ENCODE results near the gene HAUS3.
"Not testable (repeated sequence)": the region's sequence is repeated elsewhere in the genome, so short reads cannot be mapped to it uniquely, and the experiment has no call there.

Gene HAUS3

DNA sequence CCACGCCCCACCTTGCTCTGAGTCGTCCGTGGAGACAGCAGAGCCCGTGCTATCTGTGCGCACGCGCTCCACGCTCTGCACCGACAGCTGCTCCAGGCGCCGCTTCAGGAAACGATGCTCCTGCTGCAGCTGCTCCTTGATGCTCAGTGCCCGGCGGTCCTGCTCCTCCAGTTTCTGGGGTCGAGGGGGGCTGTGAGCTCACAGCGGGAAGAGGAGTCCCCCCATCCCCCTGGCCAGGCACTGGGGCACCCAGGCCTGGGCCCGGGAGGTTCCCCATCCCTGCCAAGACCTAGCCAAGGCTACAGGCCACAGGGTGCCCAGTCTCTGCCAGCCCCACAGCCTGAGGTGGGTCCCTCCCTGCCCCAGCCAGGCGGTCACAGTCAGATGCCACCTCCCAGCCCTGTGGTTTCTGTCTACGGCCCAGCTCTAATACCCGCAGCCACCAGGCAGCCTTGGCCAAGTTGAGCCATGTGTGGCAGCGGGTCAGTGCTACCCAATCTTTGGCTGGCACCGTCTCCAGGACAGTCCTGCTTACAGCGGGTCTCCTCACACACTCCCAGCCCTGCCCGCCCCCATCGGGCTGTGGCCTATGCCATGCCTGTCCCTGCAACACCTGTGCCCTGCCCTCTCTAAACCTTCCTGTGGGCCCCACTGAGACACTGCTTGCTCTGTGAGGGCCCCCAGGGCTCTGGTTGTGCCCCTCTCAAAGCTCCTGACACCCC is 9.3 kb upstream of the HAUS3 start:
- DNase-seq, result no peak

DNA sequence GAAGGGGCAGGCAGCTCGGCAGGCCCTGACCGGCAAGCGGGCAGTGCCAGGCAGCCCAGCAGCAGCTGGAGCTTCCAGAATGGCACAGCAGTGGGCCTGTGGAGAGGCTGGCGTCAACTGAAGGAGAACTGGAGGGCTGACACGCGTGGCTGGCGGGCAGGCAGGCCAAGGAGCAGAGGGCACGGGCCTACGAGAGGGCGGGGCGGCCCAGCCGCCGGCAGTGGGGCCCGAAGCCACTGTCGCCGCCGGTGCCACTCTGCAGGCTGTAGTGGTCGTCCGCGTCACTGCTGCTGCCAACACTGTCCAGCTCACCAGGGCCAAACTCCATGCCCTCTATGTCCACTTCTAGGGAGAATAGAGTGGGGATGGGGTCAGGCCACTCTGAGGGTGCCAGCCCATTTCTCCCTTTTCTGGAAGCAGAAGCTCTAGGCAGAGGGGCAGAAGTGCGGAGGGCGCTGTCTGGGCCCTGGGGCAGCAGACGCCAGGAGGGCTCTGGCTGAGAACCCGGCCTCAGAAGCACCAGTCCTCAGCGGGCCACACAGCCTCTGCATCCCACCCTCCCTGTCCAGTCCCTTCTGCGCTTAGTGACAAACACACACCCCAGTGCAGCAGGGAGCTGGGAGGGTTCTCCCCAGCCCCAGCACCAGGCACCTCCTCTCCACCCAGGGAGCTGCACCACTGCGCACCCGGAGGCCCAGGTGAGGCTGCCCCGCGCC is 8.6 kb upstream of the HAUS3 start:
- DNase-seq, result no peak

DNA sequence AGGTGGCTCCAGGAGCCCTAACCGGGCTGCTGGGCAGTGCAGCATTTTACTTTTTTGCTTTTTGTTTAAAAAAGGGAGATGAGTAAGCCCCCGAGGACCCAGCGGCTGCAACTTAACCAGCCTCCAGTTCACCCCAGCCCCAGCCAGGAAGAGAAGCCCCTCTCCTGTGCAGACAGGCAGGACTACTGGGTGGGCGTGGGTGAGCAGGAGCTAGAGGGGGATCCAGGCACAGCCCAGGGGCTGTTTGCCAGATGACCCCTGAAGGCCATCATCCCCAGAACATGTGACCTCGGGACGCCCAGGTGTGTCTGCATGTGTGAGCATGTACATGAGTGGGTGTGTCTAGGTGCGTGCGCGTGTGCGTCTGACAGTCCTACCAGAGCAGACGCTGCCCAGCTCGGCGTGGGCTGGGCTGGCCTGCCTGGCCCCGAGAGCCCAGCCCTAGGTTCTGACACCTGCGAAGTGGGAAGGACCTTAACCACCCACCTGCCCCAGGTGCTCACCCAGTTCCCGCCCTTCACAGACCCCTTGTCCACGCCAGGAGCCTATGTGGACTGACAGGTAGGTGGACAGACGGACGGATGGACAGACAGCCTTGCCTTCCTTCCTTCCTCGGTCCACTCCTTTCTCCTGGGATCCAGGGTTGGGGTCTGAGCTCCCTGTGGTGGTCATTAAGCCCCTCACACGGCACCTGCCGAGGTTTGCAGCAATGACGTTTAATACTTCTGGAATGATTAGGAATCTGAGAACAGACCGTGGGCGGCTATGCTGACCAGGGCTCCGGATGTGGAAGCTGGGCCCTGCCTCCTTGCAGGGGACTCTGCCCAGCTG is 7.8 kb upstream of the HAUS3 start:
- DNase-seq, result no peak

DNA sequence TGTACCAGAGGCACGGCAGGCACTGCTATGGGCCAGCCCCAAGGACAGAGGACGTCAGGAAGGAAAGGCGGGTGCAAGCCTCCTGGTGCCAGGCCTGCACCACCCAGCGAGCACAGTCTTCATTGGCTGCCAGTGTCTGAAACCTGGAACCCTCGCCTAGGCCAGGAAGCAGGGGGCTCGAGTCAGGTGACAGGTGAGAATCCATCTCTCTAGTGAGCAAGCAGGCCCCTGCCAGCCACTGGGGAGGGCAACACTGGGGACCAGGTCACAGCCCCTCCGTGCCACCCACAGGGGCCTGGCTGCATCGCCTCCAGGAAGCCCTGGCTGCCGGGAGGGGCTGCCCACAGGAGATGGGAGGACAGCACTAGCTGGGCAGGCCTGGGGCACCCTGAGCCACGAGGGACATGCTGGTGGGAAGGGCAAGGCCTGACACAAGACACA is 6.9 kb upstream of the HAUS3 start:
- DNase-seq, result no peak

DNA sequence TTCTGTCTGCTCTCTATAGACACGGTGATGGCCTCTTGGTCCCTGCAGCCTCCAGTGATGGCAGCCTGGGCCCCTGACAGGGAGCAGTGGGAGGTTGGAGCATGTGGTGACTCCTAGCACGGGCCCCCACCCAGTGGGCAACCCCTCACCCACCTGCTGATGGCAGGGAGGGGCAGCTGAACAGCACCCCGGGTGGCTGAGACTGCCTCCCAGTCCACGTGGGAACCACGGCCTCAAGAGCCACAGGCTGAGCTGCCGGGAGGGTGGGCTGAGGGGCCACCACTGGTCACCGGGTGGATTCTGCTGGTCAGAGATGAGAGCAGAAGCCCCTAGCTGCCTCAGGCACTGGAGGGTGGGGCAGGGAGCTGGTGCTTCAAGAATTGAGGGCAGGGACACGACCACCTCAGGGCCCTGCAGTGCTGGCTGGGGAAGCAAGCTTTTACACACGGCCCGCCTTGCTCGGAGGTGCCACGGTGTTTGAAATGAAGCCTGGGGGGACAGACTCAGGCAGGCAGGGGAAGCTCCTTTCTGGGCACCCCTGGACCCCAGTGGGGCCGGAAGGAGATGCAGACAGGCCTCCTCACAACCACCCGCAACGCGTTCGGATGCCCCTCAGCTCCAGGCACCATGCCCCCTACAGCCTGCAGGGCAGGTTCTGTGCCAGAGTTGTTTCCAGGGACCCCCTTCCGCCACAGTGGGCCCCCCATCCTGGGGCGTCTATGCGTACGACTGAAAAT is 6.3 kb upstream of the HAUS3 start:
- no peak for DNase-seq

DNA sequence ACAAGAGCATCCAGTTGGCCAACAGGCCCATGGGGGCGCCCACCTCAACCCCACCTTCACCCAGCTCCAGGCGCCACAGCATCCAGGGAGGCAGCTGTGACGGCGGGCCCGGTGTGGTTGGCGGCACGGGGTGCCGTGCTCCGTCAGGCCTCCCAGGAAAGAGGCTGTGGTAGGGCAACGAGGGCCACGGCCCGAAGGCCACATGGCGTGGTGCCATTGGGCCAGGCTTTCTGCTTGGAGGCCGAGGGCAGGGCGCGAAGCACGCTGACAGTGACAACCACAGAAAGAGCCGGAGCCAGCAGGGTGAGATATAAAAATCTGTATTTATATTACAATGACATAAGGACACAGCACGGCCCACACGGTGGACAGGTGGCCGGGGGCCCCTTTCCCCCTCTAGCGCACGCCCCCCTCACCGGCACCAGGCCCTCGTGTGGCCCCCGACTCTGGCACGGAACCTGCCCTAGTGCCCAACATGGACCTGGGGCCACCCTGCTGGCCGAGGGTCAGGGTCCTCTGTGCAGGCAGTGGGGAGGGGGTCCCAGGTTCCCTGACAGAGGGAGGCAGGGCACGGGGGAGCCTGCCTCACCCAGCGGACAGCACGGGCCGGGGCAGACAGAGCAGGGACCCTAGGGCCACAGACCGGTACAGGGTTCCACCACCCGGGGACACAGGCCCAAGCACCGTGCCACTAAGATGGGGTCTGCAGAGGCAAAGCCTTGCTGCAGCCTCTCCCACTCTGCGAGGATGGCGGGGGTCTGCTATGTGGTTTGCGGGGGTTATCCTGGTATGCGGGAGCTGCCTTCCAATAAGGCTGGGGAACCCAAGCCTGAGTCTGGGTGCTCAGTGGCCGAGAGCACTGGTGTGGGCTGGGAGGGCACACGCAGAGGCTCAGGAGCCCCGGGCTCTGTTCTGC is 5.5 kb upstream of the HAUS3 start:
- DNase-seq, result no peak

DNA sequence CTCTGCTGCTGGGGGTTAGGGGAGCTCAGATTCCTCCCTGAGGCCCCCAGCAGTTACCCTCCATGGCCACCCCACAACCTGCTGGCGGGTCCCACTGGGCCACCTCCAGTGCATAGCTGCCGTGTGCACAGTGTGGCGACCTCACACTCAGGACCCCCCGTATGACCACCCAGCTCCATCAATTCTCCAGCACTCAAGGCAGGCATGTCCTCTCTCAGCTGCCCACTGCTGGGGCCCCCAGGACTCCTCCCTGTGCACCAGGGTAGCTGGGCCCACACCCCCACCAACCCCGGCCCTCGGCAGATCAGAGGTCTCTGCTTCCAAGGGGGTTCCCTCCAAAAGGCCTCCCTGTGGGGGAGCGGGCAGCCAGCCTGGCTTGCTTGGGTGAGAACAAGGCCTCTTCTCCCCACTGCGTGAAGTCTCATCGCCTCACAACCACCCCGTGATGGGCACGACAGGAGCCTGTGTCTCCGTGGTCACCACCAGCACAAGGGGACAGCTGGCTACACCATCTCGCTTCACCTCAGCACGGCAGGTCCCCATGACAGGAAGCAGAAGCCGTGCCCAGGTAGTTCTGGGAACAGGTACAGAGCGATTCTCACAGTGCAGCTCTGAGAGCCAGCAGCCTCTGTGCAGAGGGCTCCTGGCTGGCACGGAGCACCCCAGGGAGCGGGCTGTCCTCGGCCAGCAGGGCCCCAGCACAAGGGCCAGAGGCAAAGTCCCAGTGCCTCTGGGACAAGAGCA is 4.6 kb upstream of the HAUS3 start:
- no peak for DNase-seq

DNA sequence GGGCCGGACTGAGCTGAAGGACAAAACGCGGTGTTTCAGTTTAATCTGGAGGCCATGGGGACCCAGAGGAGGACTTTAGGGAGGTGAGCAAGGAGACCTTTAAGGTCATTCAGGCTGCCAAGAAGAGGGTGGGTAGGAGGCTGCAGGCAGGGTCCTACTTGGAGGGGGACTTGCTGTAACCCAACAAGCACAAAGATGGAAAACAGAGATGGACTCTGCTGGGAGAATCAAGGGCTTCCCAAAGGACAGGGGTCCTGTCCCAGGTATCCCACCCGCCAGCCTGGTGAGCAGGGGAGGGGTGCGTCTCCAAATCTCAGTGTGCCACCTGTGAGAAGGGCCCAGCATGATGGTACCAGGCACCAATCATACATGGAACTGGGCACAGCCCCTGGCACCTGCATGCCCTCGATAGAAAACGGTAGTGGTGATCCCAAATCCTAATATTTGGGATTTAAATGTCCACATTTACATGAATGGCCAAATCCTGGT is 3.9 kb upstream of the HAUS3 start:
- DNase-seq, result no peak

DNA sequence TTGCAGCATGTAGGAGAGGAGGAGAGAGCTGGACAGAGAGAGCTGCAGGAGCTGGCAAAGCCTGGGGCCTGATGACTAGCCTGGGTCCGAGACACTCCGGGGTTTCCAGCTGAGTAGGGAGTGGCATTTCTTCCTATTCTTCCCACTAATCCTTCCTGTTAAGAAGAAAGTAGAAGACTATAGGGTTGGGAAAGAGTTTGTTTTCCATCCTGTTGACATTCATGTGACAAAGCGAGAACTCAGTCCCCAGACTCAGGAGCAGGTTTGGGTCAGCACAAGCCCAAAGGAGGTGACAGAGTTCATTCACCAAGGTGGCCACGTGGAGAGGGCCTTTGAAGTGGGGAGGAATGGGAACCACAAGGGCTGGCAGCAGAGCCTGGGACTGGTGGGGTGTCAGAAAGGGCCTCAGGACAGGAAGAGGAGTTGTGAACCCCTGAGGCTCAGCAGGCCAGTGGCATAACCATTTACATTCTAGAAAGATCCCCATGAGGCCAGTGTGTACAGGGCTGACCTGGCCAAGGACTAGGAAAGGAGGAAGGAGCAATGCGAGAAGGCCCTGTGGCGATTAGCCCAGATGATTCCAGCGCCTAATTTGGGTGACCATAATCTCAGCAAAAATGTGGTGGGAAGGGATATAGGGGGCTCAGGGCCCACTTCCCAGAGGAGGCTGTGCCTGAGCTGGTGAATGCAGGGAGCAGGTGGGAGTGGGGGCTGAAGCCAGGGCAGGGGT is 3.3 kb upstream of the HAUS3 start:
- DNase-seq, result no peak

DNA sequence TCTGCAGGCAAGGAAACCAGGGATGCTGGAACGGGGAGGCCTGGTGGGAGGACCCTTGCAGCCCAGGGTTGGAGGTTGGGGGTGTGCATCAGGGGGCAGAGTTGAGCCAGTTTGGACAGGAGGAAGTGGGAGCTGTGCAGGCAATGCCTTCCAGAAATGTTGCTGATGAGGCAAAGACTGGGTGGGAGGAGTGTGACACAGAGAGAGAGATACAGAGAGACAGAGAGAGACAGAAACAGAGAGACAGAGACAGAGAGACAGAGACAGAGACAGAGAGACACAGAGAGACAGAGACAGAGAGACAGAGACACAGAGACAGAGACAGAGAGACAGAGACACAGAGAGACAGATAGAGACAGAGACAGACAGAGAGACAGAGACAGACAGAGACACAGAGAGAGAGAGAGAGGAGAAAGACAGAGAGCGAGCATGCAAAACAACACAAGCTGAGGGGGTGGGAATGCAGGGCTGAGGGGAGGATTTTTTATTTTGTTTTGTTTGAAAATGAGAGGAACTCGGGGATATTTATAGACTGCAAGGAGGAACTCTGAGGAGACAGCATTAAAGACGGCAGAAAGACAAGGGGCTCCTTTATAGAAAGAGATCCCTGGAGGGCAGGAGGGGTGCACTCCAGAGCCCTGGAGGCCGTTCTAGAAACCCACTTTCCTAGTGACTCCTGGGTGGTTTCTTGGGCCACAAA is 1.9 kb upstream of the HAUS3 start:
- DNase-seq, result peak; percentile 5

DNA sequence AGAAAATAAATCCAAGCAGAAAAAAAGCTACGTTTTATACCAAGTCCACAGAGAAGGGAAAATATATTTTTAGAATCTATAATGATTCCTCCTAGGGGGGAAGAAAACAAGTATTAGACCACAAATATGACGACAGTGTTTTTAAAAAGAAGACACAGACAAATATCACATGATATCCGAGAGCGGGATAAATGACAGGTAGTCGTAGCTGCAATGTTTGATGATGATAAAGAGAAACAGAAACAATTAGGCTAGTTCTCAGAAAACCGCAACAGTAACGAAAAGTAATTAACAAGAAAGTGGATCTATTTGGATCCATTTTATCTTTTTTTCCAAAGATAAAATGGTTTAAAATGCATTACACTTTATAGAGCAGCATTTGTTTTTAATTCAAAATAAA is 918 bp downstream of the HAUS3 start:
- no peak for DNase-seq

DNA sequence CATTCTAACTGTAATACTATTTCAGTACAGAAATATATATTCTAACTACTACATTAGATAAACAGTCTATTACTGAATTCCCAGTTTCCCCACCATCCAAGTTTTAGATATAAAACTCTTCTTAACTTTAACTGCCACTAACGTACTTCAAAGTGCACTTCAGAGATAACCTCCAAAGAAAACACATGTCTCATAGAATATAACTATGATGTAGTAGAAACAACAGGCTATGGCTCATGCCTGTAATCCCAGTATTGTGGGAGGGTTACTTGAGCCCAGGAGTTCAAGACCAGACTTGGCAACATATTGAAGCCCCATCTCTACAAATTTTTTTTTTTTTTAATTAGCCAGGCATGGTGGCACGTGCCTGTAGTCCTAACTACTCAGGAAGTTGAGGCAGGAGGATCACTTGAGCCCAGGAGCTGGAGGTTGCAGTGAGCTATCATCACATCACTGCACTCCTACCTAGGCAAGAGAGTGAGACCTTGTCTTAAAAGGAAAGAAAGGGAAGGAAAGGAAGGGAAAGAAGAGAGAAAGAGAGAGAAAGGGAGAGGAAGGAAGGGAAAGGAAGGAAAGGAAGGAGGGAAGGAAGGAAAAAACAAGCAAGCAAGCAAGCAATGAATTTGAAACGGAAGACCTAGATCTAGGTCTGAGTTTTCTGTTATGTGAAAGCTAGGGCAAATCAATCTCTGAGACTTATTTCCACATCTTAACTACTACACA is 4.8 kb downstream of the HAUS3 start:
- DNase-seq, result no peak

DNA sequence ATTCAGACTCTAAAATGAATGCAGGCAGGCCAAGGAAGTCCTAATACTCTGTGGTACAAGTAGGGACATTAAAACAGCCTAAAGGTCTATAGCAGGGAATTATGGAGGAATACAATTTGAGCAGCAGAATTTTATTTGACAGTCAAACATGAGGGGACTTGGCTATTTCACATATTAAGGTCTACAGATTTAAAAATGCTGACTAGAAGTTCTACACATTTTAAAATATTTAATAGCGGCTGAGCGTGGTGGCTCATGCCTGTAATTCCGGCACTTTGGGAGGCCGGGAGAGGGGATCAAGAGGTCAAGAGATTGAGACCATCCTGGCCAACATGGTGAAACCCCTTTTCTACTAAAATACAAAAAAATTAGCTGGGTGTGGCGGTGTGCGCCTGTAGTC is 10.8 kb downstream of the HAUS3 start:
- no peak for DNase-seq

DNA sequence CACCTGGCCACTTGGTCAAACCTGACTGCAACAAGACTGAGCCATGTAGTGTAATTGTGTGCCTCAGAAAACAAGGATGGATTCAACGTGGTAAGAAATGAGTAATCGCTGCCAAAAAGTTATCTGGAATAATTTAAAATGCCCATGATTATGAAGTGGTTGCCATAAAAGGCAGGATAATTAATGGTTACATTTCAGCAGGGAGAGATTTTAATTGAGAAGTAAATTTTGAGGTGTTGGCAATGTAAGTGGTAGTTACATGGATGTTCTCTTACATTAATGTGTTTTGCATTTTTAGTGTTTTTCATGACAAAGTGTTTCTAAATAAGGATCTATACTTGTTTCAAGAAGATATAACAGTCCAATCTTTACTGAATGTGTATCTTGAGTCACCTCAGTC is 15.7 kb downstream of the HAUS3 start:
- no peak for DNase-seq

DNA sequence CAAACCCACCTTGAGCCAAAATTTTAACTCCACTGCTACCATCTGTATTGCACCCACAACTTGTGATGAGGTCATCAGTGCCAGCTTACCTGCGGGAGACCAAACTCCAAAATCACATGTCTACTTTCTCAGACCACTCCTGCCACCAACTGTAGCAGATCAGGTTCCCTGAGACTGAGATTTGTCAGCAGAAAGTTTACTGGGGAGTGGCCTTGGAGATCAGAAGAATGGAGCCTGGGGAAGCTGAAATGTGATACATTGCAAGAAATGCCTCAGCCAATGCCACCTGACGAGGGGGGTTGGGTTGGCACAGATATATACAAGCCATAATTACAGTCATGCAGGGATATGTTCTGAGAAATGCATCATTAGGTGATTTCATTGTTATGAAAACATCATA is 19.1 kb downstream of the HAUS3 start:
- no peak for DNase-seq

DNA sequence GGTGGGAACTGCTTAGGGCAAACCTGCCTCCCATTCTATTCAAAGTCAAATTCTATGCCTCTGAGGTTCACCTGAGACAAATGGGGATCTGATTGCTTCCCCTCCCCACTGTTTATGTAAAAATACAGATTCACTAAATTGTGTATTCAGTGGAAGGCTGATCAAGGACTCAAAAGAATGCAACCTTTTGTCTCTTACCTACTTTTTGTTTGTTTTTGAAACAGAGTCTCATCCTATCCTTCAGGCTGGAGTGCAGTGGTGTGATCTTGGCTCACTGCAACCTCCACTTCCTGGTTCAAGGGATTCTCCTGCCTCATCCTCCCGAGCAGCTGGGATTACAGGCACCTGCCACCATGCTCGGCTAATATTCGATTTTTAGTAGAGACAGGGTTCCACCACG is 20.5 kb downstream of the HAUS3 start:
- not testable (repeated sequence) for DNase-seq

DNA sequence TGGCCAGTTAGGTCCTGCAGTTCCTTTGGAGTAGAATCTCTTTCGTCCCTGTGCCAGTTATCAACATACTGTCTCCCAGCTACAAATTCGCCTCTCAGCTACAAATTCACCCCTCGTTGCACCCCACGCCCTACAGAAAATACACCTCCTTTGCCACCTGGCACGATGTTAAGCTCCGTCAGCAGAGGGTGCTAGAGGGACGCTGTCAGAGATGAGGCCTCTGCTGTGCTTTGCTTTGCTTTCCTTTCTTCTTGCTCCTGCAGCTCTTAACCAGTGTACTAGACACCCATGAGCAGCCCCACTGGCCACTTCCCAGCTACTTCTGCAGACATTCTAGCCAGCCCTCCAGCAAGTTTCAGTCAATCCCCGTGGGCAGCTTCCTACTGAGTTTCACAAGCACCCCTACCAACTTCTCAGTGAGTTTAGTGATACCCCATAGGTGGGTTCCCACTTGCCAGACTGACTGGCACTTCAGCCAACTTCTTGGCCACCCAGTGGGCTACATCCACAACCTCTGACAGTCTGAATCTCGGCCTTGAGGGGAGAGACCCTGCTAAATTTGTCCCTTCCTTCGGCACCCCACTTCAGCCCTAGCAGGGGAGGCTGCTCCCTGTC is 21.8 kb downstream of the HAUS3 start:
- peak; percentile 58 for DNase-seq

DNA sequence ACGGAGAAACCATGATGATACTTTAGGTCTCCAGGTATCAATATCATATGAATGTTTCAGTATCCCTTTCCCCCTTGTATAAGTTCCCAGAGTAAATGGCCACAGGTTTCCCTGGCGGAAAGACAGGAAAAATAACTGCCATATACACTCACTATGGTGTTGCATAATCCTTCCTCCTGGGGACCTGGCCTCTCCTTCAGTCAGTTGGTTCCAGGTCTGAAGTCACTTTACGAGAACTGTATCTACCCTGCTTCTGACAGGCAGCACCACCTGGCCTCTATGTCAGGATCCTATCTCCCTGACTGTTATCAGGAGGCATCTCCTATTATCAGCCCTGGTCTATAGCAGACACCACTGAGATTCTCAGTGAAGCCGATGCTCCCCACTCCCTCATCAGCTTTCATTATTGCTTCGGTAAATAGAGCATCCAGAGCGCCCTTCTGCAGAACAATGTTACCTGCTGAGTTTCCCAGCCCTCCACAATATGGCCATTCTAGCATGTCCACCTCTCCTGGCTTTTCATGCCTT is 22.6 kb downstream of the HAUS3 start:
- no peak for DNase-seq
